BE2C (cell line): Measurements from ENCODE around the gene CCDC102B.

ENCODE experiments used
- DNase-seq: peaks from one replicate; pipeline ENCODE4 v3.0.0-alpha.2; 2020
- H3K27me3 ChIP-seq: fragments of 250-450 bp; sonication (Bioruptor Pico); 2 replicates; pipeline ENCODE4 v1.5.1; 2020; ENCODE audit warnings: mild to moderate bottlenecking
- H3K36me3 ChIP-seq: fragments of 250-450 bp; sonication (Bioruptor Pico); 2 replicates; pipeline ENCODE4 v1.5.1; 2020; ENCODE audit warnings: mild to moderate bottlenecking
- H3K4me1 ChIP-seq: fragments of 250-450 bp; sonication (Bioruptor Pico); 2 replicates; pipeline ENCODE4 v1.5.1; 2020
- H3K4me3 ChIP-seq: 2 replicates; pipeline ENCODE4 v1.5.1; 2011; ENCODE audit warnings: low read depth, low read length
- H3K9me3 ChIP-seq: fragments of 250-450 bp; sonication (Bioruptor Pico); 2 replicates; pipeline ENCODE4 v1.5.1; 2020
- CTCF ChIP-seq: IDR thresholded peaks from 2 replicates; pipeline ENCODE4 v1.5.1; 2012; ENCODE audit warnings: mild to moderate bottlenecking, low read depth, low read length

CCDC102B gene

DNA sequence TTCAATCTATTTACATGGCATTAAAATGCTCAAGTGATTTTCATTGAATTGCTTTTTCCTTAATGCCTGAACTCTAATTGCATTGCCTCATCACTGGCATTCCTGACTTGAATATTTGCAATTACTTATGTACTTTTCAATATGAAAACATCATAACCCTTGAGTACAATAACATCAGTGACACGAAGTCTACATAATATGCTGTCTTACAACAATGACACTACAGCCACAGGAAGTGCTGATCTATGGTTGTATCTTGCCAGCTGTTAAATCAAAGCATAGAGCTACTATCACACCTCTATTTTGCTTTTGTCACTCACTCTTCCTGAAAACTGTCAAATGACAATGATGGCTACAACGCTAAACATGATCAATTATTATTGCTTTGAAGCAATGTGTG lies 156.9 kb downstream of the CCDC102B start:
- no peak for DNase-seq
- H3K36me3 ChIP-seq, result no peaks in the 10 kb centered on the region
- H3K27me3 ChIP-seq, result no peaks in the 10 kb centered on the region
- H3K4me3 ChIP-seq, result no peak overlapping the region
- TF ChIP-seq CTCF, result no peak
- H3K9me3 ChIP-seq, result no peaks in the 10 kb centered on the region
- H3K4me1 ChIP-seq, result no peaks in the 10 kb centered on the region

DNA sequence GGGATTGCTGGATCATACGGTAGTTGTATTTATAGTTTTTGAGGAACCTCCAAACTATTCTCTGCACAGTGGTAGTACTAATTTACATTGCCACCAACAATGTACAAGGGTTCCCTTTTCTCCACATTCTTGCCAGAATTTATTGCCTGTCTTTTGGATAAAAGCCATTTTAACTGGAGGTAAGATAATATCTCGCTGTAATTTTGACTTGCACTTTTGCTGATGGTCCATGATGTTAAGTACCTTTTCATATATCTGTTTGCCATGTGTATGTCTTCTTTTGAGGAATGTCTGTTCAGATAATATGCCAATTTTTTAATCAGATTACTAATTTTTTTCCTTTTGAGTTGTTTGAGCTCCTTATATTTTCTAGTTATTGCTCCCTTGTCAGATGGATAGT lies 158.8 kb downstream of the CCDC102B start:
- Histone ChIP-seq H3K9me3 (no peaks in the 10 kb centered on the region), H3K4me3 (no peak overlapping the region), H3K36me3 (no peaks in the 10 kb centered on the region), H3K27me3 (no peaks in the 10 kb centered on the region), H3K4me1 (no peaks in the 10 kb centered on the region)
- DNase-seq, result no peak
- TF ChIP-seq CTCF, result no peak

- Histone ChIP-seq H3K4me3 (no peak overlapping the region), H3K27me3 (no peaks in the 10 kb centered on the region), H3K36me3 (no peaks in the 10 kb centered on the region), H3K9me3 (no peaks in the 10 kb centered on the region), H3K4me1 (no peaks in the 10 kb centered on the region)
- DNase-seq, result no peak
- no peak for TF ChIP-seq CTCF
These were observed 162.5 kb downstream of the CCDC102B start for GRCh38 chr18:68960355-68960754.

GRCh38 chr18:68962623-68963022 lies 164.7 kb downstream of the CCDC102B start:
- H3K9me3 ChIP-seq, result no peaks in the 10 kb centered on the region

GRCh38 chr18:68965817-68966216 lies 167.9 kb downstream of the CCDC102B start:
- TF ChIP-seq CTCF, result no peak
- H3K4me1 ChIP-seq, result no peaks in the 10 kb centered on the region

More at GRCh38 chr18:68962623-68963022, 164.7 kb downstream of the CCDC102B start:
- H3K4me1 ChIP-seq, result no peaks in the 10 kb centered on the region
- no peak for TF ChIP-seq CTCF
- H3K27me3 ChIP-seq, result no peaks in the 10 kb centered on the region
- H3K36me3 ChIP-seq, result no peaks in the 10 kb centered on the region
- no peak overlapping the region for H3K4me3 ChIP-seq
- DNase-seq, result no peak

DNA sequence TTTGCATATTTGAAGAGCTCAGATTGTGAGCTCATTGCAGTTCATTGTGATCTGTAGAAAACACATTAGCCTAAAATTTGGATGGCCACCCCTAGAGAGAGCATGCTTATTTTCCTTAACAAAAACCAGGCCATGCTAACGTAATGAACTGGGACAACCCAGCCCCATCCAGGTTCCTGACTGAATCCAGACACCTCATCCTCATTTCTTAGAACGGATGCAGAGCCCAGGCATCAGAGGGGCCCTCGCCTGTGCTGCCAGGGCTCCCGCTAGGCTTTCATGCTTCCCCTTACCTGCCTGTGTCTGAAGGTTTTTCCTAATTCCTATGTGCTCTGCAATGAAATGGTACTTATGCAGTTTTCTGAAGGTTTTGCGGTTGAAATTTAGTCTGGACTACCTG lies 171.1 kb downstream of the CCDC102B start:
- DNase-seq, result peak; percentile 31
- Histone ChIP-seq H3K4me3 (no peak overlapping the region), H3K9me3 (no peaks in the 10 kb centered on the region), H3K27me3 (no peaks in the 10 kb centered on the region), H3K36me3 (no peaks in the 10 kb centered on the region), H3K4me1 (no peaks in the 10 kb centered on the region)
- no peak for TF ChIP-seq CTCF

More at GRCh38 chr18:68965817-68966216, 167.9 kb downstream of the CCDC102B start:
- H3K4me3 ChIP-seq, result no peak overlapping the region
- no peaks in the 10 kb centered on the region for H3K9me3 ChIP-seq
- no peaks in the 10 kb centered on the region for H3K27me3 ChIP-seq
- DNase-seq, result no peak
- H3K36me3 ChIP-seq, result no peaks in the 10 kb centered on the region
